ENCODE data around the gene DSCAM.

DNA sequence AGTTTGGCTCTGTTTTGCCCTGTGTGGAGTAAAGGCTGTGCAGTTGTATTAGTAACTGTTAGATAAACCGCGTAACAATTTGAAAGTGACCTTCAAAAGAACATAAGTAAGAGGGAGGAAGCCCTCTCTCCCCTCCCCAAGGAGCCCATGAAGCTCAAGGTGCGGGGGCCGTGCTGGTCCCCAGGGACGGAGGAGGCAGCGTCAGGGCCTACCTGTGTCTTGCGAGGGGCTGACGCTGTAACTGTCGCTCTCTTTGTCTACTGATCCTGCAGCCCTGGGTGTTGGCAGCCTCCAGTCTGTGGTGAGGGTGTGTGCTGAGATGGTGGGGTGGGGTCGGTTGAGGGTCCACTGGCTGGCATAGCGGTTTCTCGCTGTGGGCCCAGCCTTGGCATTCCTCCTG, 803.1 kb downstream of the DSCAM start:
- TF ChIP-seq, protein P1, sequence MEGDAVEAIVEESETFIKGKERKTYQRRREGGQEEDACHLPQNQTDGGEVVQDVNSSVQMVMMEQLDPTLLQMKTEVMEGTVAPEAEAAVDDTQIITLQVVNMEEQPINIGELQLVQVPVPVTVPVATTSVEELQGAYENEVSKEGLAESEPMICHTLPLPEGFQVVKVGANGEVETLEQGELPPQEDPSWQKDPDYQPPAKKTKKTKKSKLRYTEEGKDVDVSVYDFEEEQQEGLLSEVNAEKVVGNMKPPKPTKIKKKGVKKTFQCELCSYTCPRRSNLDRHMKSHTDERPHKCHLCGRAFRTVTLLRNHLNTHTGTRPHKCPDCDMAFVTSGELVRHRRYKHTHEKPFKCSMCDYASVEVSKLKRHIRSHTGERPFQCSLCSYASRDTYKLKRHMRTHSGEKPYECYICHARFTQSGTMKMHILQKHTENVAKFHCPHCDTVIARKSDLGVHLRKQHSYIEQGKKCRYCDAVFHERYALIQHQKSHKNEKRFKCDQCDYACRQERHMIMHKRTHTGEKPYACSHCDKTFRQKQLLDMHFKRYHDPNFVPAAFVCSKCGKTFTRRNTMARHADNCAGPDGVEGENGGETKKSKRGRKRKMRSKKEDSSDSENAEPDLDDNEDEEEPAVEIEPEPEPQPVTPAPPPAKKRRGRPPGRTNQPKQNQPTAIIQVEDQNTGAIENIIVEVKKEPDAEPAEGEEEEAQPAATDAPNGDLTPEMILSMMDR (IDR thresholded peaks at IDR 0.05): no peak
- TF ChIP-seq POLR2A (IDR thresholded peaks at IDR 0.05): no peak

All from Peyer's patch (tissue), 4 donors.